Effector memory CD8-positive, alpha-beta T cell (primary cell): ENCODE data around the gene LAMB1.
A peak's percentile ranks its signal among the peaks of the same experiment; 100 is the strongest.

Source experiments
- ATAC-seq: fragments of 150-1000 bp; cut with Tn5 transposase; replicated peaks from 2 replicates; pipeline ENCODE4 v1.10.0; 2021; ENCODE audit warnings: mild to moderate bottlenecking, moderate library complexity
- DNase-seq, 3 experiments: peaks; one replicate each; pipeline ENCODE4 v3.0.0; 2021
- H3K27ac Mint-ChIP-seq, 2 donors: one replicate each; pipeline ENCODE4 v1.8.0; 2022; ENCODE audit warnings: mild to moderate bottlenecking in 2 of 2, mixed read lengths in 2 of 2, moderate library complexity in 2 of 2
- H3K27me3 Mint-ChIP-seq, 2 donors: one replicate each; pipeline ENCODE4 v1.8.0; 2022; ENCODE audit warnings: mixed read lengths in 2 of 2
- H3K36me3 Mint-ChIP-seq: one replicate; pipeline ENCODE4 v1.8.0; 2022; ENCODE audit warnings: mild to moderate bottlenecking, moderate library complexity, mixed read lengths; ENCODE audit not compliant: insufficient read depth
- H3K4me1 Mint-ChIP-seq, 2 donors: one replicate each; pipeline ENCODE4 v1.8.0; 2022; ENCODE audit warnings: low read depth in 2 of 2, mixed read lengths in 2 of 2
- H3K4me3 Mint-ChIP-seq, 2 donors: one replicate each; pipeline ENCODE4 v1.8.0; 2022; ENCODE audit warnings: mild to moderate bottlenecking in 2 of 2, mixed read lengths in 2 of 2, moderate library complexity in 2 of 2
- H3K9me3 Mint-ChIP-seq, 2 donors: one replicate each; pipeline ENCODE4 v1.8.0; 2022; ENCODE audit warnings: mixed read lengths in 2 of 2

Gene LAMB1

DNA sequence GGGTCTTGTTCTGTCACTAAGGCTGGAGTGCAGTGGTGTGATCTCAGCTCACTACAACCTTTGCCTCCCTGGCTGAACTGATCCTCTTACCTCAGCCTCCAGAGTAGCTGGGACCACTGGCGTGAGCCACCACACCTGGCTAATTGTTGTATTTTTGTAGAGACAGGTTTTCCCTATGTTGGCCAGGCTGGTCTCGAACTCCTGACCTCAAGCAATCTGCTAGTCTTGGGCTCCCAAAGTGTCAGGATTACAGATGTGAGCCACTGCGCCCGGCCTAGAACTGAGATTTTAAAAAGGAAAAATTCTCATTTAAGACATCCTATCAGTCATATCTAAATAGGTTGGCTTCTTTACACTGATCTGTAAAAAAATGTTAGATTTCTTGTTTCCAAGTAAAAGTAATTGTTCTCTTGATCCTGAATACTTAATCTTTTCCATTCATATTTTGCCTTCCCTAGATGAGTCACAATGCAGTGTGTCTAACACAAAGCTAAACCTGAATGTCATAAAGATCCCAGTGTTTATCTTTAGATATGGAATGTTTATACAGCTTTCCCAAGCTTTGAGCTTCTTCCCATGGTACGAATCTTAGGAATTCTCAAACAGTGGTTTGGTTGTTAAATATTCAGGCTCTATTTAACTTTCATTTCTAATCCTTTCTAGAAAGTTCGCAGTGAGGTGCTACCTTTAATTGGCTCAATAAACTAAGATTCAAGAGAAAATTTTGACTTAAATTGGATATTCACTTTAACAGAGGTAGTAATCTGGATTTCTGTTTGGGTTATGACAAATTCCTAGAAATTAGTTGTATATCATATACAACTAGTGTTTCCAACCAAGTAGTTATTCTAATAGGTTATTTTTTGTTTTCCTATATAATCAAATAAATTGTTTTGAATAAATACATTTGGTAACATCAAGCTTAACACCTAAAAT is 12.1 kb upstream of the LAMB1 start:
- H3K9me3 Mint-ChIP-seq = no peaks in the 10 kb centered on the region
- DNase-seq = no peak
- no peak overlapping the region for H3K4me3 Mint-ChIP-seq
- H3K36me3 Mint-ChIP-seq = no peaks in the 10 kb centered on the region
- no peak for ATAC-seq
- H3K27ac Mint-ChIP-seq = no peak overlapping the region
- H3K4me1 Mint-ChIP-seq = no peaks in the 10 kb centered on the region
- H3K27me3 Mint-ChIP-seq = peaks cover 24 to 45% of the 10 kb centered on the region in 2 donors

- ATAC-seq (no peak), DNase-seq (no peak)
- Mint-ChIP-seq H3K27me3 (peaks cover 16 to 37% of the 10 kb centered on the region in 2 donors), H3K36me3 (no peaks in the 10 kb centered on the region), H3K4me3 (no peak overlapping the region), H3K4me1 (no peaks in the 10 kb centered on the region), H3K9me3 (no peaks in the 10 kb centered on the region), H3K27ac (no peak overlapping the region)
These were observed 11.3 kb upstream of the LAMB1 start for GRCh38 chr7:108014215-108014614.

DNA sequence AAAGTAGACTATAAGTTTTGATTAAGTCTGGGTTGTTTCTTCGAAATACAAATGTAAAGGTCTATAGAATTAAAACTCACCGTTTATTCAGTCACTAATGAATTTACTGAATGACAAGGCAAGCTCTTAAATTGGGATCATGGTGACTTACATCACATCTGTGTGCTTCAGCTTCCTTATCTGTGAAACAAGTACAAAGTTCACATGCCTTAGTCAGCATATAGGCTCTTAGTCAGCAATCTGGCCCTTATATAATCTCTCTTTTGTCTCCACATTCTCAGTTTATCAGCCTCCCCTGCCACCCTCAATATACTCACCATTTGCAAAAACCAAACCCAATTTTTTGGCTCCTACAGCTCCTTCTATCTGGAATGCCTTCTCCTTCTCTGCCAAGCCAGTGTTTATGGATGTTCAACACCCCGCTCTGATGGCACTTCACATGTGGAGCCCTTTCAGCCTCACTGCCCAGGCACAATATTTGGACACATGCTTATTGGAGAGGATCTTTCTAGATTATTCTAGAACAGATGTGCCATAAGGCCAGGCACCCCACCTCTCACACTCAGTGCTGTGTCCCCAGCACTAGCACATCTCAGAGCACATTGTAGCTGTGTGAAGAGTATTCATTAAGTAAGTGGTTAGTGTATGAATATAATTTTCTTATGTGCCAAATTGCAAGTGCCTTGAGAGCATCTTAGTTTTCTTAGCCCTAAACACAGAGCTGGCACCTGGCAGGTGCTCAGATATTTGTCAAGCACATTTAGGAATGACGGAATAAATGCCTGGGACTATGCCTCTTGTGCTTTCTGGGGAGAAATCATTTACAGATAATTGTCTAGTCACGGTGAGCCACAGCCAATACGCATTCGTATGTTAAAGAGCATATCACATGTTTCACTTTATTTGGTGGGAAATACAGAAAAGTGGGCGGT is 9.8 kb upstream of the LAMB1 start:
- Mint-ChIP-seq H3K36me3 (no peaks in the 10 kb centered on the region), H3K4me3 (no peak overlapping the region), H3K4me1 (no peaks in the 10 kb centered on the region), H3K9me3 (no peaks in the 10 kb centered on the region), H3K27me3 (peaks cover 8 to 26% of the 10 kb centered on the region in 2 donors), H3K27ac (no peak overlapping the region)
- ATAC-seq = no peak
- DNase-seq = no peak

GRCh38 chr7:108010377-108010776 is 7.4 kb upstream of the LAMB1 start:
- Mint-ChIP-seq H3K36me3 (no peaks in the 10 kb centered on the region), H3K27ac (no peak overlapping the region), H3K27me3 (peaks cover 24 to 34% of the 10 kb centered on the region in 2 donors), H3K4me3 (no peak overlapping the region), H3K9me3 (no peaks in the 10 kb centered on the region), H3K4me1 (no peaks in the 10 kb centered on the region)
- DNase-seq = no peak
- no peak for ATAC-seq

GRCh38 chr7:108009873-108010272 is 6.9 kb upstream of the LAMB1 start:
- Mint-ChIP-seq H3K9me3 (no peaks in the 10 kb centered on the region), H3K27me3 (peaks cover 29 to 39% of the 10 kb centered on the region in 2 donors), H3K36me3 (no peaks in the 10 kb centered on the region), H3K27ac (no peak overlapping the region), H3K4me1 (no peaks in the 10 kb centered on the region), H3K4me3 (no peak overlapping the region)
- ATAC-seq (no peak), DNase-seq (no peak)

DNA sequence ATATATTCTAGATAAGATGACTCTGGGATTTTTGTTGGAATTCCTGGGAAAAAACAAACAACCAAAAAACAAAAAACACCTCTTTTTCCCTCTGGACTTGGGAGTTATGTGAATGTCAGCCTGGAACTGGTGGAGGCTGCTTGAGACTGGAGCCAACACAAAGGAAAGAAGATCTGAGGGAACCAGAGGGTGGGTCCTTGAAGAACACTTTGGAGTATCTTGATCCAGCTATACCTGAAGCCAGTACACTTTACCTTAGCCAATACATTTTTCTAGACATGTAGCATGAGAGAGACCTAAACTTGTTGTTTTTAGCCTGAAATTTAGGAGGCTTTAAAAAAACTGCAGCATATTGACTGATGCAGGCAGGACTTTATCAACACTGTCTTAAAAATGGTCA is 5.9 kb upstream of the LAMB1 start:
- Mint-ChIP-seq H3K4me3 (no peak overlapping the region), H3K27ac (no peak overlapping the region), H3K4me1 (peaks cover 4 to 5% of the 10 kb centered on the region in 2 donors), H3K9me3 (no peaks in the 10 kb centered on the region), H3K27me3 (peaks cover 37 to 49% of the 10 kb centered on the region in 2 donors), H3K36me3 (no peaks in the 10 kb centered on the region)
- DNase-seq (no peak), ATAC-seq (no peak)

GRCh38 chr7:108008240-108008639 is 5.3 kb upstream of the LAMB1 start:
- no peak overlapping the region for H3K4me3 Mint-ChIP-seq
- no peaks in the 10 kb centered on the region for H3K9me3 Mint-ChIP-seq
- ATAC-seq = no peak
- DNase-seq = no peak
- H3K36me3 Mint-ChIP-seq = no peaks in the 10 kb centered on the region
- H3K27ac Mint-ChIP-seq = no peak overlapping the region
- H3K27me3 Mint-ChIP-seq = peaks cover 39 to 48% of the 10 kb centered on the region in 2 donors
- H3K4me1 Mint-ChIP-seq = peaks cover 5% of the 10 kb centered on the region in 2 donors

- H3K36me3 Mint-ChIP-seq = no peaks in the 10 kb centered on the region
- no peaks in the 10 kb centered on the region for H3K9me3 Mint-ChIP-seq
- H3K4me3 Mint-ChIP-seq = no peak overlapping the region
- H3K4me1 Mint-ChIP-seq = peaks cover 5% of the 10 kb centered on the region in 2 donors
- no peak for ATAC-seq
- no peak overlapping the region for H3K27ac Mint-ChIP-seq
- DNase-seq = no peak
- peaks cover 37 to 47% of the 10 kb centered on the region in 2 donors for H3K27me3 Mint-ChIP-seq
These were observed 4.8 kb upstream of the LAMB1 start for GRCh38 chr7:108007762-108008161.

DNA sequence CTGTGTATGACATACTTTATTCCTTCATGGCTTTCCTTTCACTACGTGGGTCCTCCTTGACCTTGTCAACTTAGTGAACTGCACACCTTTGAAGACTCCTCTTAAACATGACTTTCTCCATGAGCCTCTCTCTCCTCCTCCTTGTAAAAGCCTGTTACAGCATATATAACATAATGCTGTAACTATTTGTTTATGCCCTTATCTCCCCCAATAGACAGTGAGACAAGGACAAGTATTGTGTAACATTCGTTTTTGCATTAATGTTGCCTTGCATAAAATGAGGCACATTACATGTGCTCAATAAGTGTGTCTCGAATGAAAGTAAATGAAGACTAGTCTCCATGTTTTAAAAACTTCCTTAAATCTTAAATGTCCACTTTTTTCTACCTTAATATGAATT is 4.3 kb upstream of the LAMB1 start:
- Mint-ChIP-seq H3K4me1 (peaks cover 5% of the 10 kb centered on the region in 2 donors), H3K36me3 (no peaks in the 10 kb centered on the region), H3K27ac (no peak overlapping the region), H3K4me3 (no peak overlapping the region), H3K9me3 (no peaks in the 10 kb centered on the region), H3K27me3 (peaks cover 36 to 50% of the 10 kb centered on the region in 2 donors)
- no peak for ATAC-seq
- DNase-seq = no peak

GRCh38 chr7:108004220-108005142 is 1.5 kb upstream of the LAMB1 start:
- Mint-ChIP-seq H3K27me3 (peaks cover 50 to 64% of the 10 kb centered on the region in 2 donors), H3K4me1 (peaks cover 8 to 9% of the 10 kb centered on the region in 2 donors), H3K36me3 (no peaks in the 10 kb centered on the region), H3K27ac (no peak overlapping the region), H3K4me3 (peak overlapping the region; percentile 50 to 55), H3K9me3 (no peaks in the 10 kb centered on the region)
- DNase-seq (no peak), ATAC-seq (no peak)

- peaks cover 55 to 72% of the 10 kb centered on the region in 2 donors for H3K27me3 Mint-ChIP-seq
- peak overlapping the region; percentile 50 to 55 for H3K4me3 Mint-ChIP-seq
- no peak for ATAC-seq
- peaks cover 8 to 10% of the 10 kb centered on the region in 2 donors for H3K4me1 Mint-ChIP-seq
- H3K36me3 Mint-ChIP-seq = no peaks in the 10 kb centered on the region
- DNase-seq = no peak
- H3K9me3 Mint-ChIP-seq = no peaks in the 10 kb centered on the region
- H3K27ac Mint-ChIP-seq = no peak overlapping the region
These were observed 606 bp upstream of the LAMB1 start for GRCh38 chr7:108003599-108003935.

GRCh38 chr7:108001764-108002725 is 916 bp downstream of the LAMB1 start:
- peak overlapping the region; percentile 65 to 77 for H3K4me3 Mint-ChIP-seq
- no peak overlapping the region for H3K27ac Mint-ChIP-seq
- H3K36me3 Mint-ChIP-seq = no peaks in the 10 kb centered on the region
- DNase-seq (no peak), ATAC-seq (no peak)
- H3K9me3 Mint-ChIP-seq = no peaks in the 10 kb centered on the region
- peaks cover 8 to 10% of the 10 kb centered on the region in 2 donors for H3K4me1 Mint-ChIP-seq
- H3K27me3 Mint-ChIP-seq = peaks cover 50 to 76% of the 10 kb centered on the region in 2 donors
